ENCODE data around the gene LIM2. TPM values are rescaled to one million over a fixed set of nuclear protein-coding genes. Genes with fewer than 3 reads are reported as not detected.

The LIM2 gene
- total and polyA plus RNA-seq, 2 of the 4 experiments (the other 2 are of a cell fraction), result not detected

GRCh38 chr19:51391073-51391611 lies 3.4 kb upstream of the LIM2 start:
- no peak overlapping the region for H3K27ac ChIP-seq (ENCODE audit: insufficient read depth, low read length)
- H3K23ac ChIP-seq (ENCODE audit: low read depth, low read length), result no peak overlapping the region
- no peak overlapping the region for H3K14ac ChIP-seq (replicated peaks; ENCODE audit: low read depth, low read length)
- H2BK120ac ChIP-seq (ENCODE audit: low read depth, low read length), result no peak overlapping the region
- H4K8ac ChIP-seq (ENCODE audit: low read depth in 2 of 2, low read length in 2 of 2), result no peak overlapping the region; a peak in 1 of 4 replicates
- H3K56ac ChIP-seq (ENCODE audit: extremely low read depth, insufficient read depth, low read length), result no peak overlapping the region
- dilution Hi-C loops (cut with HindIII; ENCODE audit: low sequenced_read_pairs, unreplicated experiment) (no loop called here), in situ Hi-C loops (cut with MboI; ENCODE audit: low sequenced_read_pairs) (no loop called here), intact Hi-C loops (cut with micrococcal nuclease) (no loop called here)
- no peak overlapping the region for H2BK20ac ChIP-seq (ENCODE audit: low read depth, low read length)
- no peaks in the 10 kb centered on the region; the same call in 1 of the 2 replicates for H3K9me1 ChIP-seq (ENCODE audit: insufficient read depth, low read length)
- H2AK9ac ChIP-seq (replicated peaks; ENCODE audit: low read depth, low read length, poor library complexity), result no peak overlapping the region
- H3K79me1 ChIP-seq (ENCODE audit: low read depth in 1 of 2, low read length in 2 of 2), result 0 out of 4 replicates have a peak, but pooled peaks cover 0 to 6% of the 10 kb centered on the region in 2 experiments
- no peaks in the 10 kb centered on the region for H3K4me1 ChIP-seq (ENCODE audit: control insufficient read depth, insufficient read depth, low read length)
- H2AFZ ChIP-seq (replicated peaks; ENCODE audit: low read length, poor library complexity), result peak overlapping the region; percentile 41
- ATAC-seq (ENCODE audit: low read depth) (no peak), DNase-seq (no peak)
- WGBS, 2 experiments (ENCODE audit: extremely low coverage in 2 of 2, insufficient read length in 1 of 2), result 25% methylated on average over 2 of the region's 8 CpGs; no CpG with 5 or more reads in 1 of the 2 experiments
- BruUV-seq (replicated peaks), result no TSS peak
- TF ChIP-seq RFX5 (IDR thresholded peaks at IDR 0.05; ENCODE audit: low read depth, low read length) (no peak), FOS (IDR thresholded peaks at IDR 0.05; ENCODE audit: low read depth, low read length) (no peak), CEBPB (IDR thresholded peaks at IDR 0.05; ENCODE audit: low read depth, low read length) (no peak), POLR2A (IDR thresholded peaks at IDR 0.05; ENCODE audit: low read depth, low read length) (no peak), MXI1 (IDR thresholded peaks at IDR 0.05; ENCODE audit: borderline replicate concordance, low read depth, low read length) (no peak), CTCF (conservative IDR thresholded peaks at IDR 0.05; ENCODE audit: low read depth, low read length) (no peak), RCOR1 (IDR thresholded peaks at IDR 0.05; ENCODE audit: insufficient replicate concordance, low read length) (no peak), MAZ (IDR thresholded peaks at IDR 0.05; ENCODE audit: borderline replicate concordance, low read depth, low read length) (no peak), NFE2L2 (IDR thresholded peaks at IDR 0.05; ENCODE audit: low read depth, low read length) (no peak)
- TF ChIP-seq, protein P1, sequence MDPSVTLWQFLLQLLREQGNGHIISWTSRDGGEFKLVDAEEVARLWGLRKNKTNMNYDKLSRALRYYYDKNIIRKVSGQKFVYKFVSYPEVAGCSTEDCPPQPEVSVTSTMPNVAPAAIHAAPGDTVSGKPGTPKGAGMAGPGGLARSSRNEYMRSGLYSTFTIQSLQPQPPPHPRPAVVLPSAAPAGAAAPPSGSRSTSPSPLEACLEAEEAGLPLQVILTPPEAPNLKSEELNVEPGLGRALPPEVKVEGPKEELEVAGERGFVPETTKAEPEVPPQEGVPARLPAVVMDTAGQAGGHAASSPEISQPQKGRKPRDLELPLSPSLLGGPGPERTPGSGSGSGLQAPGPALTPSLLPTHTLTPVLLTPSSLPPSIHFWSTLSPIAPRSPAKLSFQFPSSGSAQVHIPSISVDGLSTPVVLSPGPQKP (IDR thresholded peaks at IDR 0.05; ENCODE audit: borderline replicate concordance, low read depth, low read length), result no peak
- TF ChIP-seq, protein P2, sequence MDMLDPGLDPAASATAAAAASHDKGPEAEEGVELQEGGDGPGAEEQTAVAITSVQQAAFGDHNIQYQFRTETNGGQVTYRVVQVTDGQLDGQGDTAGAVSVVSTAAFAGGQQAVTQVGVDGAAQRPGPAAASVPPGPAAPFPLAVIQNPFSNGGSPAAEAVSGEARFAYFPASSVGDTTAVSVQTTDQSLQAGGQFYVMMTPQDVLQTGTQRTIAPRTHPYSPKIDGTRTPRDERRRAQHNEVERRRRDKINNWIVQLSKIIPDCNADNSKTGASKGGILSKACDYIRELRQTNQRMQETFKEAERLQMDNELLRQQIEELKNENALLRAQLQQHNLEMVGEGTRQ (IDR thresholded peaks at IDR 0.05; ENCODE audit: low read depth, low read length), result no peak
- POLR2A ChIA-PET (ENCODE audit: unreplicated experiment), result no interaction called here
- no peak overlapping the region for H3K4ac ChIP-seq (ENCODE audit: low read depth, low read length)
- H2BK15ac ChIP-seq (ENCODE audit: low read depth, low read length), result no peak overlapping the region
- no peaks in the 10 kb centered on the region for H3K27me3 ChIP-seq (ENCODE audit: control insufficient read depth, insufficient read depth, low read length)
- no peak overlapping the region for H3K18ac ChIP-seq (ENCODE audit: low read depth, low read length)
- no peak overlapping the region for H3K9ac ChIP-seq (ENCODE audit: low read depth, low read length)
- CTCF ChIA-PET, result no interaction called here
- H4K91ac ChIP-seq (ENCODE audit: insufficient read depth, low read depth, low read length), result no peak overlapping the region
- no peak overlapping the region for H2AK5ac ChIP-seq (ENCODE audit: low read depth, low read length)
- H3K4me2 ChIP-seq (ENCODE audit: low read depth, low read length), result no peak overlapping the region
- H4K5ac ChIP-seq (ENCODE audit: low read depth, low read length), result no peak overlapping the region; the same call in 1 of the 2 replicates
- H3K36me3 ChIP-seq (ENCODE audit: control insufficient read depth, insufficient read depth, low read length), result no peaks in the 10 kb centered on the region
- no peaks in the 10 kb centered on the region for H3K9me3 ChIP-seq (ENCODE audit: control insufficient read depth, insufficient read depth, low read length)
- no peaks in the 10 kb centered on the region for H4K20me1 ChIP-seq (ENCODE audit: insufficient read depth, low read length)
- H2BK5ac ChIP-seq (ENCODE audit: low read depth, low read length, poor library complexity, severe bottlenecking), result no peak overlapping the region
- no peak overlapping the region for H3K4me3 ChIP-seq (ENCODE audit: insufficient read depth, low read depth, low read length)

Measured in IMR-90 (cell line).